Measurements from ENCODE around the gene VPS11. TPM values are rescaled to one million over a fixed set of nuclear protein-coding genes. Genes with fewer than 3 reads are reported as not detected.

Gene VPS11
- total and polyA plus RNA-seq, 10 of the 15 experiments (the other 5 are each of a cell fraction or from before 2014, with no cell fraction given) = 15.8 to 26.4 (median 24.5) TPM

DNA sequence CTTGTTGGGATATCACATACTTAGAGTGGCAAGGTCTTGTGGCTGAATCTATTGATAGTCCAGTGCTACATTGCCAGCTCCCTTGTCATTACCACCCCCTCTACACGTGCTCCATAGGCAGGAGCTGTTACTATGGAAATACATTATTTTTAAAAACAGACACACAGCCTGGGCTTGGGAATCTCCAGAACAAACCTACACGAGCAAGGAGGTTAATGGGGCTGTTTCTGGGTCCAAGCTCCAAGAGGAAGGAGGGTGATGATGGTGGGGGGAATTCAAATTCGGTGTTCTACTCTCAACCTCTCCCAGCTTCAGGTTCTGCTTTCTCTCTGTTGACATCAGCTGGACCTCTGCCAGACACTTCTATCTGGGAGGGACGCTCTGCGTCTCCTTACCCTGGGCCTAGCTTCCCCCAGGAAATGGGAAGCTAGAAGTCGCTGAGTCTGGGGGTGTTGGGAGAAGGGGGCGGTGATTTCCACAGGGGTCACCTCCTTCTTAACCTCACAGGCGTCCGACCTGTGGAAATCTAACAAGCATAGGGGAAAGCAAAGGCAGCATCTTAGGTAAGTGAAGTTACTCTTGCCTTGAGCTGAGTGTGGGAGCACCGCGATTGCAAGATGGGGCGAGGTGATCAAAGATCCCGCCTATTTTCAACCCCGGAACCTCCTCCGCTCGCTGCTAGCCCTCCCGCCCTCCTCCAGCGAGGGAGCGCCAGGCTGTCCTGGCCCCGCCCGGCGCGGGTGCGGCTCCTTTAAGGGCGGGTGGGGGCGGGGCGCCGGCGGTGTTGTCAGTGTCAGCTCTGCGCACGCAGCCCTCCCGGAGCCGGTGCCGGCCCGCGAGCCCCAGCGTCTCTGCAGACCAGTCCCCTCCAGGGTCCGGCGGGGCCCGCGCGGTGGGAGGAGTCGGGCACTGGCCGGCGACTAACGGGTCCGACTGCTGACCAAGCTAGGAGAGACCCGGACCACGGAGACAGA lies 39.2 kb downstream of the VPS11 start, which contains the start of gene C2CD2L (continued):
- no peak for TF ChIP-seq E4F1 (IDR thresholded peaks at IDR 0.05; ENCODE audit: borderline replicate concordance, partially characterized antibody)
- TF ChIP-seq ZBTB33 (IDR thresholded peaks at IDR 0.05) = no peak
- TF ChIP-seq YBX1 (IDR thresholded peaks at IDR 0.05) = no peak
- TF ChIP-seq NRF1 (conservative IDR thresholded peaks at IDR 0.05; ENCODE audit: low read depth, low read length) = 0 out of 2 replicates have a peak, but pooled peaks have one; percentile 19
- TF ChIP-seq SMARCA5 (IDR thresholded peaks at IDR 0.05) = no peak
- no peak for TF ChIP-seq DPF2 (IDR thresholded peaks at IDR 0.05)
- peak; percentile 81 for TF ChIP-seq SMAD1 (IDR thresholded peaks at IDR 0.05; ENCODE audit: low read depth, partially characterized antibody)
- no peak for TF ChIP-seq TARDBP (IDR thresholded peaks at IDR 0.05; ENCODE audit: borderline replicate concordance)
- TF ChIP-seq RELA (IDR thresholded peaks at IDR 0.05; ENCODE audit: borderline replicate concordance, partially characterized antibody) = no peak
- no peak for TF ChIP-seq ASH2L (IDR thresholded peaks at IDR 0.05; ENCODE audit: borderline replicate concordance, low read depth)
- TF ChIP-seq FOXM1 (IDR thresholded peaks at IDR 0.05; ENCODE audit: low read depth, low read length) = no peak
- no peak for TF ChIP-seq EED (IDR thresholded peaks at IDR 0.05; ENCODE audit: low read depth)
- TF ChIP-seq BHLHE40 (IDR thresholded peaks at IDR 0.05; ENCODE audit: borderline replicate concordance in 1 of 2, low read depth in 2 of 2, low read length in 1 of 2) = 0 out of 4 replicates have a peak, but pooled peaks of 1 of the 2 experiments have one; percentile 19
- TF ChIP-seq, protein P1, sequence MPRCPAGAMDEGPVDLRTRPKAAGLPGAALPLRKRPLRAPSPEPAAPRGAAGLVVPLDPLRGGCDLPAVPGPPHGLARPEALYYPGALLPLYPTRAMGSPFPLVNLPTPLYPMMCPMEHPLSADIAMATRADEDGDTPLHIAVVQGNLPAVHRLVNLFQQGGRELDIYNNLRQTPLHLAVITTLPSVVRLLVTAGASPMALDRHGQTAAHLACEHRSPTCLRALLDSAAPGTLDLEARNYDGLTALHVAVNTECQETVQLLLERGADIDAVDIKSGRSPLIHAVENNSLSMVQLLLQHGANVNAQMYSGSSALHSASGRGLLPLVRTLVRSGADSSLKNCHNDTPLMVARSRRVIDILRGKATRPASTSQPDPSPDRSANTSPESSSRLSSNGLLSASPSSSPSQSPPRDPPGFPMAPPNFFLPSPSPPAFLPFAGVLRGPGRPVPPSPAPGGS (IDR thresholded peaks at IDR 0.05; ENCODE audit: borderline replicate concordance, insufficient read depth, low read depth, low read length, poor library complexity, severe bottlenecking) = no peak
- no peak for TF ChIP-seq HDAC6 (IDR thresholded peaks at IDR 0.05; ENCODE audit: unreplicated experiment)
- TF ChIP-seq POU2F2 (IDR thresholded peaks at IDR 0.05; ENCODE audit: borderline replicate concordance, low read depth, low read length) = no peak; the same call in 2 of the 3 replicates
- peak; percentile 35; the same call in 1 of the 2 replicates for TF ChIP-seq TAF1 (IDR thresholded peaks at IDR 0.05; ENCODE audit: borderline replicate concordance, low read depth, low read length)
- TF ChIP-seq, protein P2, sequence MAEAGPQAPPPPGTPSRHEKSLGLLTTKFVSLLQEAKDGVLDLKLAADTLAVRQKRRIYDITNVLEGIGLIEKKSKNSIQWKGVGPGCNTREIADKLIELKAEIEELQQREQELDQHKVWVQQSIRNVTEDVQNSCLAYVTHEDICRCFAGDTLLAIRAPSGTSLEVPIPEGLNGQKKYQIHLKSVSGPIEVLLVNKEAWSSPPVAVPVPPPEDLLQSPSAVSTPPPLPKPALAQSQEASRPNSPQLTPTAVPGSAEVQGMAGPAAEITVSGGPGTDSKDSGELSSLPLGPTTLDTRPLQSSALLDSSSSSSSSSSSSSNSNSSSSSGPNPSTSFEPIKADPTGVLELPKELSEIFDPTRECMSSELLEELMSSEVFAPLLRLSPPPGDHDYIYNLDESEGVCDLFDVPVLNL (IDR thresholded peaks at IDR 0.05; ENCODE audit: low read depth, low read length) = no peak
- TF ChIP-seq POLR2A (IDR thresholded peaks at IDR 0.05; ENCODE audit: low read depth, low read length) = peak; percentile 77
- peak; percentile 52; the same call in 1 of the 2 replicates for TF ChIP-seq HDGF (IDR thresholded peaks at IDR 0.05)

All from GM12878 (cell line).